T-helper 1 cell treated with Interleukin-12 subunit alpha and Interleukin-12 subunit beta and Interleukin-4 antibody, amounts not matched to agents 30 μg/mL and 1 μg/mL, for 36 hours (primary cell): ENCODE measurements around the gene LRRC3B.

ENCODE experiments used
- H3K27ac Mint-ChIP-seq: one replicate; pipeline ENCODE4 v1.8.0; 2021; ENCODE audit warnings: mild to moderate bottlenecking, mixed read lengths
- H3K27me3 Mint-ChIP-seq: one replicate; pipeline ENCODE4 v1.8.0; 2021; ENCODE audit warnings: low read depth, mixed read lengths
- H3K36me3 Mint-ChIP-seq: one replicate; pipeline ENCODE4 v1.8.0; 2021; ENCODE audit warnings: low read depth, mixed read lengths
- H3K4me1 Mint-ChIP-seq: one replicate; pipeline ENCODE4 v1.8.0; 2021; ENCODE audit warnings: low read depth, mixed read lengths
- H3K4me3 Mint-ChIP-seq: one replicate; pipeline ENCODE4 v1.8.0; 2021; ENCODE audit warnings: mild to moderate bottlenecking, moderate library complexity, mixed read lengths
- H3K9me3 Mint-ChIP-seq: one replicate; pipeline ENCODE4 v1.8.0; 2021; ENCODE audit warnings: mixed read lengths

The LRRC3B gene

DNA sequence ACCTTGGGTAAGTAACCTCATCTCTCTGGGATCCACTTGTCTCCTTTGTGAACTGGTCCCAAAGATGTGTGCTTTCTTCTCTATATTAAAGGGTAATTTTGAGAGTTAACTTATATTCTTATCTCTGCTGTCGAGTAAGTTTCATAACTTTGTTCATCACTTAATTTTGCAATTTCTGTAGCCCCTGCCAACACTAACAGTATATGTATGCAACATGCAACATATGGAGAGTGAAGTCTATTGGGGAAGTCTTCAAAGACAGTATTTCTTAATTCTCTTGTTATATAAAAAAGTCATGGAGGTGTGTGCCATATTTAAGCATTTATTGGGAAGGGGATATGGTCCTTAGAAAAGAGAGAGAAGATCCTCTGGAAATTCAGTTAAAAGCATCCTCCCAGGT lies 85.9 kb downstream of the LRRC3B start:
- Mint-ChIP-seq H3K27ac (no peak overlapping the region), H3K27me3 (no peaks in the 10 kb centered on the region), H3K4me1 (no peaks in the 10 kb centered on the region), H3K36me3 (no peaks in the 10 kb centered on the region), H3K9me3 (peaks cover 3% of the 10 kb centered on the region), H3K4me3 (no peak overlapping the region)

DNA sequence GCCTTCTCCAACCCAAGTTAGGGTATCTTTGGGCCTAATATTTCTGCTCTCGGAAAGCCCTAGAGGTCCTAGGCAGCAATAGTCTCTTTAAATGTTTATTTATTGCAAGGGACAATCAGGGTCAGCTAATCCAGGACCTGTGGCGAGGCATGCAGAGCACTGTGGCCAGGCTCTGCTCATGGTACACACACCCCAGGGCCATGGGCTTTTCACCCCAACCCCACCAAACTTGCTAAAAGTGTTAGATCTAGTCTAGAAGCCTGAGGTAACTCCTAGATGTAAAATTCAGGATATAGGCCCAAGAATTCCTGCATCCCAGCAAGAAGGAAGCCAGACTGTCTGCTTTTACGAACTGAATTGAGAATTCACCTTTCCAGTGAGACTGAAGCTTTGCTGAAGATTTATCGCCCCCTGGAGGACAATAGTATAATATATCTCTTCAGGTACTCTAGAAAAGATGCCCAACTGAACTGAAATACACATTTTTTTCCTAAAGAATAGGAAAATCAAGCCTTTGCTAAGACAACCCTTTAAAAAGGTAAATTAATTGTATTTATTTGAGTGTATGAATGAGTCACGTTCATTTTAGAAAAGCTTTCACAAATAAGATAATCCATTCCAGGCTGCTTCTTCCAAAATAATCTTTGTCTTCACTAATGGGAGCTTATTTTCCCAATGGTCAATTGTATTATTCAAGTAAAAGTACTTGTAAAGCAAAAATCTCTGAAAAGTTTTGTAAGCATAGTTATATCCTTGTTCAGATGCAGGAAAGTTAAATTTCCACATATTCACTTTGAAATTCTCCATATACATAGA lies 89.8 kb downstream of the LRRC3B start:
- H3K27ac Mint-ChIP-seq: no peak overlapping the region
- no peaks in the 10 kb centered on the region for H3K4me1 Mint-ChIP-seq
- H3K27me3 Mint-ChIP-seq: no peaks in the 10 kb centered on the region
- H3K9me3 Mint-ChIP-seq: peaks cover 3% of the 10 kb centered on the region
- H3K4me3 Mint-ChIP-seq: no peak overlapping the region
- H3K36me3 Mint-ChIP-seq: no peaks in the 10 kb centered on the region

DNA sequence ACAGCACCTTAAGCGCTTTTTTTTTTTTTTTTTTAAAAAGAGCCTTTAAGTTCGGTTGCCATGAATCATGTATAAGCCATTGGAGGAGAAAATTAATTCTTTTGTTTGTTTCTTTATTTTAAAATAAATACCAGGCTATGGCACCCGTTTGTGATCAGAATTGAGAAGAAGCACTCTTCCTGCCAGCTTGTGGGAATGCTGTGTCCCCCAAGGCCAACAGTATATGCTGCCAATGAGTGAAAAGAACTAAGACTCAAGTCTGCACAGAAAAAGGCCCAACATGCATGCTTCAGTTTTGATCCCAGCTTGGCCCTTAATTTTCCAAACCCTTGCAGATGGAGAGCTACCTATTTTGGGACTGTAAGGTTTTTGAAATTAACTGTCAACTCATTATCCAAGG lies 90.5 kb downstream of the LRRC3B start:
- Mint-ChIP-seq H3K4me3 (no peak overlapping the region), H3K4me1 (no peaks in the 10 kb centered on the region), H3K9me3 (no peaks in the 10 kb centered on the region), H3K27ac (no peak overlapping the region), H3K27me3 (no peaks in the 10 kb centered on the region), H3K36me3 (no peaks in the 10 kb centered on the region)

DNA sequence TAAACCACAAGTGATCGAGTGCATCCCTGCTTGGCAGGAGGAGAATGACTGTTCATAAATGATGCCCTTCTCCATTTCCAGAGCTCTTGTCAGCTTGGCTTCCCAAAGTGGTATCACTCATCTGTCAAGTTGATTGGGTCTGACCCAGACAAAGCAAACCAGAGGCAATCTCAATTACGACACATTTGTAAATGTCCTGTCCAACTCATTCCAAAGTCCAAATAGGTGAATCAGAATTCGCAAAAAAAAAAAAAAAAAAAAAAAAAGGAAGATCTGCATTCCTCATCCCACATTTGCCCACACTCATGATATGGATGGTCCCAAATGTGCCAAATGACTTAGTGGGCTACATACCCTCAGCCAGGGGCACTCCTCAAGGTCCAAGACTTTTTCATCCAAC lies 91.9 kb downstream of the LRRC3B start:
- Mint-ChIP-seq H3K27me3 (no peaks in the 10 kb centered on the region), H3K9me3 (no peaks in the 10 kb centered on the region), H3K36me3 (no peaks in the 10 kb centered on the region), H3K4me1 (no peaks in the 10 kb centered on the region), H3K27ac (no peak overlapping the region), H3K4me3 (no peak overlapping the region)

DNA sequence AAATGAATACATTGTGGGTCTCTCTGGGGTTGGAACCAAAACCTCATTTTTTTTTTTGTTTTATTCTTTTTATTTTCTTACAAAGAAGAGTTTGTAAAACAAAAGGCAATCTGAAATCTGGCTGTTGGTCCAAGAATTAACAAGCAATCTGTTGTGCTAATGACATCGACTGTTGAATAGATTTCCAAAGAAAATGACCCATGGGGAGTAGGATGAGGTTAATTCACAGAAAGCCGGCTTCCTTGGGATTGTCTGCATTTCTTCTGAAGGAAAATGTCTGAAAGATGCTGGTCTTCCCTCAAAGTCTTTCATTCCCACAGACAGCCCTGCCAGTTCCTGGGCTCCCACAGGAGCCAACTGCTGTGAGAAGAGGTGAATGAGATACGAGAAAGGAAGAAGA lies 92.9 kb downstream of the LRRC3B start:
- no peaks in the 10 kb centered on the region for H3K36me3 Mint-ChIP-seq
- H3K27ac Mint-ChIP-seq: no peak overlapping the region
- H3K27me3 Mint-ChIP-seq: no peaks in the 10 kb centered on the region
- H3K4me3 Mint-ChIP-seq: no peak overlapping the region
- H3K9me3 Mint-ChIP-seq: no peaks in the 10 kb centered on the region
- no peaks in the 10 kb centered on the region for H3K4me1 Mint-ChIP-seq

DNA sequence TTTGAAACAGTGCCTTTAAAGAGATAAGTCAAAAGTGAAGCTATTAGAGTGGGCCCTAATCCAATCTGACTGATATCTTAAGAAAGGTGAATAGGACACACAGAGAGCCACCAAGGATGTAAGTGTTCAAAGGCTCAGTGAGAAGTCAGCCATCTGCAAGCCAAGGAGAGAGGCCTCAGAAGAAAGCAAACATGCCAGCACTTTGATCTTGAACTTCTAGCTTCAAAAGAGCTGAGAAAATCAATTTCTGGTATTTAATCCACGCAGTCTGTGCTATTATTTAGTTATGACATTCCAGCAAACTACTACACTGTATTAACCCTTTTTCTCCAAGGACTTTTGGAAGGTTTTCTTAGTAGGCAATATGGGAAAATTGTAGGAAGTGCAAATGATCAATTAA lies 95.7 kb downstream of the LRRC3B start:
- no peak overlapping the region for H3K4me3 Mint-ChIP-seq
- H3K9me3 Mint-ChIP-seq: no peaks in the 10 kb centered on the region

DNA sequence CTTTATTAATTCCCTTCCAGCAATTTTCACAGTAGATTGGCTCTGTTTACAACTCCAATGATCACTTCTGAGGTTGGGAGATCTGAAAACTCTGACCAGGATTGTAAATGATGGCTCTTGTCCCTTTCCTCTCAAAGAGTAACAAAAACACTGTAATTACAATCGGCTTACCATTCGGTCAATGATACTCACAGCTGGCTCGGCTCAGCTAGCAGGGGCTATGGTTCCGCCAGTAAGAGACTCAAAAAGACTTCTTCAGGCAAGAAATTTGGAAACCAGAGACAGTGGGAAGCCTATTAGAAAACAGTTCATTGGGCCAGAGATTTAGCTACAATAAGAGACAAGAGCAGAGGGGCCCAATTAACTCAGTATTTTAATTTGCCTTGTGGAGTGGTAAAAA lies 96.6 kb downstream of the LRRC3B start:
- H3K9me3 Mint-ChIP-seq: no peaks in the 10 kb centered on the region
- no peak overlapping the region for H3K27ac Mint-ChIP-seq
- H3K27me3 Mint-ChIP-seq: no peaks in the 10 kb centered on the region
- no peaks in the 10 kb centered on the region for H3K4me1 Mint-ChIP-seq
- no peak overlapping the region for H3K4me3 Mint-ChIP-seq
- H3K36me3 Mint-ChIP-seq: no peaks in the 10 kb centered on the region

More for the DNA sequence above, 95.7 kb downstream of the LRRC3B start:
- Mint-ChIP-seq H3K36me3 (no peaks in the 10 kb centered on the region), H3K27me3 (no peaks in the 10 kb centered on the region), H3K4me1 (no peaks in the 10 kb centered on the region), H3K27ac (no peak overlapping the region)

DNA sequence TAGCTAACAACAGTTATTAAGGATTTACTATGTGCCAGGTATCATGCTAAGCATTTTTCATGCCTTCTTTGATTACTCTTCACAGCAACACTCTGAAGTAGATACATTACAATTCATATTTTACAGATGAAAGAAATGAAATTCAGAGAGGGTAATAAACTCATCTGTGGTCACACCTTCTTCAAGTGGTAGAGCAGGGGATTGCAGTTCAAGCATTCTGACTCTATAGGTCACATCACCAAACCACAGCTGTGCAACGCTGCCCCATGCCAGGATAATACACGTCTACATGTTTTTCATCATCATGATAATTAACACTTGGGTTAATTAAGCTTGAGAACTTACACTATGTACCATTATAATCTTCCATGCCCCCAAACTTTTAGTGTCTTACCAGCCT lies 98.5 kb downstream of the LRRC3B start:
- H3K4me3 Mint-ChIP-seq: no peak overlapping the region
- H3K9me3 Mint-ChIP-seq: no peaks in the 10 kb centered on the region
- no peaks in the 10 kb centered on the region for H3K36me3 Mint-ChIP-seq
- no peaks in the 10 kb centered on the region for H3K27me3 Mint-ChIP-seq
- no peaks in the 10 kb centered on the region for H3K4me1 Mint-ChIP-seq
- no peak overlapping the region for H3K27ac Mint-ChIP-seq

DNA sequence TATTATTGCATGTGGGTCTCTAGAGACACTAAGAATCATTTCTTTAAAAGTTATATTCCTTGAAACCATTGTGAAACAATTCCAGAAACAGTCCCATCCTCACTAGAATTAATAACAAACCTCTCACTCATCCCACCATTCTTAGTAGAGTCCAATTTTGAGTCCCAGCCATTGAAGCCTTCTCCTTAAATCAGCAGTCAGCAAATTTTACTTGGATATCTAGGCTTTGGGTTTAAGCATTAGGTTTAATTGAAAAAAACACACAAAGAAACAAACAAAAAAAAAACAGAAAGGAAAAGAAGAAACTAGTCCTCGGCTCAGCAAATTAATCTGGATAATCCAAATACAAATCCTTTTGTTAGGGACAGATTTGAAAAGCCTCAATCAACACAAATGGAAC lies 109.3 kb downstream of the LRRC3B start:
- Mint-ChIP-seq H3K9me3 (peaks cover 3% of the 10 kb centered on the region), H3K36me3 (no peaks in the 10 kb centered on the region), H3K27ac (no peak overlapping the region), H3K4me1 (no peaks in the 10 kb centered on the region), H3K27me3 (no peaks in the 10 kb centered on the region), H3K4me3 (no peak overlapping the region)

DNA sequence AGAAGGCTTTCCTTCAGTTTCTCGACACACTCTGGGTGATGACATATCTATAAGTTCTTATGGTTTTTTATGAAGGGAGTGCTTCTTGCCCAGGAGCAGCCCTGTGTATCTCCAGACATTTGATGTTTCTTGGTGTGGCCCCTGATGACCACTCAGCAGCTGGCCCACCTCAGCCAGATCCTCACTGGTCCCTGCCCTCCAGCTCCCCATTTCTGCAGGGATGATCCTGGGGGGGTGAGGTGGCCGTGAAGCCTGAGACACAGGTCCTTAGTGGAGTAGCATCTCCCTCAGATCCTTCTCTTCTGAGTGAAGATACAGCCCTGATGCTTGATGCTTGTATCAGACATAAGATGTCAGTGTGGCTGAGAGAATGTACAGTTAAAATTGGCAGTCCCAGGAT lies 127.7 kb downstream of the LRRC3B start:
- Mint-ChIP-seq H3K27ac (no peak overlapping the region), H3K4me1 (no peaks in the 10 kb centered on the region), H3K36me3 (no peaks in the 10 kb centered on the region), H3K4me3 (no peak overlapping the region), H3K27me3 (no peaks in the 10 kb centered on the region), H3K9me3 (peaks cover 3% of the 10 kb centered on the region)

DNA sequence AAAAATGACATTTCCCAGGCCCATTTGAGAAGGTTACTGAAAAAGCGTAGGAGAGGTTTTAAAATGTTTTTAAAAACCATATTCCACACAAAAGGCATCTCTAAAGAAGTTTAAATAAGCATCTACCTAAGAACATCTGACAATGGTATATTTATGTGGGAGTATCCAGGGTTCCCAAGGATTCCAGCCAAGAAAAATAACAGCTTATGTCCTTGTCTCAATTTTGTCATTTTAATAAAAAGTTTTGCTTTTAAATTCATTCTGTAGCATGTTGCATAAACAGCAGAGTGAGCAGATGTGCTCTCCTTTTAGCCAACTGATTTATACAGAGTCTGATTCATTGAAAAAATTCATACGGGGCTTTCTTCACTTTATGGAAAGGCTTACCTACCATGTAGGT lies 129.9 kb downstream of the LRRC3B start:
- Mint-ChIP-seq H3K4me1 (no peaks in the 10 kb centered on the region), H3K4me3 (no peak overlapping the region), H3K36me3 (no peaks in the 10 kb centered on the region), H3K27ac (no peak overlapping the region), H3K27me3 (no peaks in the 10 kb centered on the region), H3K9me3 (peaks cover 11% of the 10 kb centered on the region)

DNA sequence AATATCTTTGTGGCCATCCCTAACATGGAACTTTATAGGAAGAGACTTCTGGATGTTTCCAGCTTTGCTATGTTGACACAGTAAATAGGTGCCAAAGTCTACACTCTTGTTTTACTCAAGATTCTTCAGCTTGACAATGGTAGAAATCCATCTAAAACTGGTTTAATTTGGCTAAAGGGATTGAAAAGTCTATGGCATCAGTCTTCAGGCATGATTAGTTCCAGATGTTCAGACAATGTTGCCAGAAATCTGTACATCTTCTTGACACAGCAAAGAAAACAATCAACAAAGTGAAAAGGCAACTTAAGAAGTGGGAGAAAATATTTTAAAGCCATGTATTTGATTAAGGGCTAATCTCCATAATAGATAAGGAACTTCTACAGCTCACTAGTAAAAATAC lies 130.5 kb downstream of the LRRC3B start:
- peaks cover 12% of the 10 kb centered on the region for H3K9me3 Mint-ChIP-seq
- no peak overlapping the region for H3K4me3 Mint-ChIP-seq
- no peaks in the 10 kb centered on the region for H3K27me3 Mint-ChIP-seq
- no peak overlapping the region for H3K27ac Mint-ChIP-seq
- H3K36me3 Mint-ChIP-seq: no peaks in the 10 kb centered on the region
- H3K4me1 Mint-ChIP-seq: no peaks in the 10 kb centered on the region

DNA sequence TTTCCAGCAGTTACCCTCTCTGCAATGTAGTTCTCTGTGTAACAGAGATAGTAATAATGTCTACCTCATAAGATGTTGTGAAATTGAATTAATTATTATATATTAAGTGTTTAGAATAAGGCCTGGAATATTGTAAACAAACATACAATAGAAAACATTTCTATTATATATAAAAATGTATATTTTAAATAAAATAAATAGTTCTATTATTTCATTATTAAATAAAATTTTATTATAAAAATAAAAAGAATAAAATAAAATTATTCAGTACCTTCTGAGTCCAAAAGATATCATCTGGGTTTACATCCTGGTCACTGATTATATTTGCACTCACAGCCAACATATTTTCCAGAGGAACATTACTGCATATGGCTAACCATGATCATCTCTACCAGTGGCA lies 135.4 kb downstream of the LRRC3B start:
- Mint-ChIP-seq H3K27me3 (no peaks in the 10 kb centered on the region), H3K4me3 (no peak overlapping the region), H3K9me3 (peaks cover 9% of the 10 kb centered on the region), H3K27ac (no peak overlapping the region), H3K36me3 (no peaks in the 10 kb centered on the region), H3K4me1 (no peaks in the 10 kb centered on the region)
